Tibial artery (tissue), 4 donors: Measurements from ENCODE around the gene NKX1-1.

Experiments used
- DNase-seq, 2 donors: peaks; one replicate each; pipeline ENCODE4 v3.0.0-alpha.2; 2019
- H3K27ac ChIP-seq, 2 donors: fragments of 200-600 bp; sonication (generic) in 1 of 2; 1 replicate in 1 of 2; 2 replicates in 1 of 2; pipeline ENCODE4 v1.5.1; 2018 to 2019; ENCODE audit warnings: mild to moderate bottlenecking in 1 of 2
- H3K27me3 ChIP-seq, 2 donors: fragments of 200-600 bp; sonication (generic) in 1 of 2; one replicate each; pipeline versions ENCODE4 v1.5.1 to v1.6.0; 2016 to 2019
- H3K36me3 ChIP-seq, 3 donors: fragments of 200-600 bp; sonication (generic) in 2 of 3; one replicate each; pipeline ENCODE4 v1.5.1; 2016 to 2019; ENCODE audit warnings: mild to moderate bottlenecking in 2 of 3
- H3K4me1 ChIP-seq, 4 donors: fragments of 200-600 bp; sonication (generic) in 2 of 4; 1 replicate in 3 of 4; 2 replicates in 1 of 4; pipeline ENCODE4 v1.5.1; 2016 to 2019
- H3K4me3 ChIP-seq, 2 donors: fragments of 200-600 bp; sonication (generic) in 1 of 2; 1 replicate in 1 of 2; 2 replicates in 1 of 2; pipeline ENCODE4 v1.5.1; 2018 to 2019; ENCODE audit warnings: mild to moderate bottlenecking in 2 of 2
- H3K9me3 ChIP-seq, 3 donors: fragments of 200-600 bp; sonication (generic) in 1 of 3; one replicate each; pipeline ENCODE4 v1.5.1; 2016 to 2019
- intact Hi-C: fragments of 100-400 bp; cut with DNase I; formaldehyde crosslinking; loops from one replicate; pipeline ENCODE4 v1.15.0; 2023; ENCODE audit warnings: low total_unique reads
- TF ChIP-seq, protein P1 (sequence below), 2 experiments: fragments of 200-600 bp in 1 of 2; fragments of 450-650 bp in 1 of 2; IDR thresholded peaks; one replicate each; pipeline ENCODE4 v1.5.1; 2017 to 2019; ENCODE audit warnings: antibody characterized with exemption in 2 of 2, mild to moderate bottlenecking in 1 of 2, moderate library complexity in 1 of 2

Gene NKX1-1

DNA sequence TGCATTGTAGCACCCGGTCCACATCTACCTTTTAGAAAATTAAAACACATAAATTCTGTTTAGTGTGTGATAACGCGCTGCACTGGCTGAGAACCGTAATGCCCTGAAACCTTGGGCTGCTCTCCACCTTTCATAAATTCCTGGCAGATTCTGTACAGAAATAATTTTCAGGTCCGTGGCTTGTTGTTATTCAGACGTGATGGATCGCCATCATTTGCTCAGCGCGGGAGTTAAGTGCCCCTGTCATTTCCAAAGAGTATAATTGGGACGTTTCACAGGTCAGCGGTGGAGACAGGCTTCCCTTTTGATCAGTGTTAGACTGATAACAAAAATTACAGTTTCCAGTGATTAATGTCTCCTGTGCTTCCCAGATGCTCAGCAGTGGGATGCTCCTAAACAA, 42.7 kb downstream of the NKX1-1 start:
- no peak overlapping the region for H3K4me3 ChIP-seq
- no peaks in the 10 kb centered on the region for H3K27me3 ChIP-seq
- intact Hi-C loops, result no loop called here
- H3K27ac ChIP-seq, result no peak overlapping the region
- H3K4me1 ChIP-seq, result peaks cover 0 to 7% (median 0%) of the 10 kb centered on the region in 4 donors
- TF ChIP-seq, protein P1, sequence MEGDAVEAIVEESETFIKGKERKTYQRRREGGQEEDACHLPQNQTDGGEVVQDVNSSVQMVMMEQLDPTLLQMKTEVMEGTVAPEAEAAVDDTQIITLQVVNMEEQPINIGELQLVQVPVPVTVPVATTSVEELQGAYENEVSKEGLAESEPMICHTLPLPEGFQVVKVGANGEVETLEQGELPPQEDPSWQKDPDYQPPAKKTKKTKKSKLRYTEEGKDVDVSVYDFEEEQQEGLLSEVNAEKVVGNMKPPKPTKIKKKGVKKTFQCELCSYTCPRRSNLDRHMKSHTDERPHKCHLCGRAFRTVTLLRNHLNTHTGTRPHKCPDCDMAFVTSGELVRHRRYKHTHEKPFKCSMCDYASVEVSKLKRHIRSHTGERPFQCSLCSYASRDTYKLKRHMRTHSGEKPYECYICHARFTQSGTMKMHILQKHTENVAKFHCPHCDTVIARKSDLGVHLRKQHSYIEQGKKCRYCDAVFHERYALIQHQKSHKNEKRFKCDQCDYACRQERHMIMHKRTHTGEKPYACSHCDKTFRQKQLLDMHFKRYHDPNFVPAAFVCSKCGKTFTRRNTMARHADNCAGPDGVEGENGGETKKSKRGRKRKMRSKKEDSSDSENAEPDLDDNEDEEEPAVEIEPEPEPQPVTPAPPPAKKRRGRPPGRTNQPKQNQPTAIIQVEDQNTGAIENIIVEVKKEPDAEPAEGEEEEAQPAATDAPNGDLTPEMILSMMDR (IDR thresholded peaks at IDR 0.05), result no peak
- peaks cover 15 to 55% (median 39%) of the 10 kb centered on the region in 3 donors for H3K36me3 ChIP-seq
- DNase-seq, result no peak
- H3K9me3 ChIP-seq, result no peaks in the 10 kb centered on the region

DNA sequence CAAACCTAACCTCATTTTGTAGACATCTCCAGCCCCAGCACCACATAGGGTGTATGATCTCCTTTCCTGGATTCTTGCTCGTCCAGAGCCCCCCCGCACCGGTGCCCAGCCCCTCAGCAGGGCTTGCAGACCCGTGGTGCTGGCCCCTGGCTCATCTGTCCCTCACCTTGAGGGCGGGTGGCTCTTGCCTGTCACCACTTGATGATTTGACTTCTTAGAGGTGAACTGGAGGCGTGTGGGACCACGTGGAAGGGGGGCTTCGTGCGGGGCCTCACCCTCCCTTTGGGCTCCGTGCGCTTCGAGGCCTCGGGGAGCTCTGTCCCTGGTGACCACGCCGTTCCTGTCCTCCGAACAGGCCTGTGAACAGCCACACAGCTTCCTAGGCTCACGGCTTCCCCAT, 43.7 kb downstream of the NKX1-1 start:
- peaks cover 12 to 55% (median 33%) of the 10 kb centered on the region in 3 donors for H3K36me3 ChIP-seq
- H3K9me3 ChIP-seq, result no peaks in the 10 kb centered on the region
- H3K27me3 ChIP-seq, result no peaks in the 10 kb centered on the region
- no peak overlapping the region for H3K27ac ChIP-seq
- DNase-seq, result no peak
- H3K4me1 ChIP-seq, result peaks cover 0 to 7% (median 0%) of the 10 kb centered on the region in 4 donors
- TF ChIP-seq, protein P1 (IDR thresholded peaks at IDR 0.05), result no peak
- no peak overlapping the region for H3K4me3 ChIP-seq
- intact Hi-C loops, result no loop called here

DNA sequence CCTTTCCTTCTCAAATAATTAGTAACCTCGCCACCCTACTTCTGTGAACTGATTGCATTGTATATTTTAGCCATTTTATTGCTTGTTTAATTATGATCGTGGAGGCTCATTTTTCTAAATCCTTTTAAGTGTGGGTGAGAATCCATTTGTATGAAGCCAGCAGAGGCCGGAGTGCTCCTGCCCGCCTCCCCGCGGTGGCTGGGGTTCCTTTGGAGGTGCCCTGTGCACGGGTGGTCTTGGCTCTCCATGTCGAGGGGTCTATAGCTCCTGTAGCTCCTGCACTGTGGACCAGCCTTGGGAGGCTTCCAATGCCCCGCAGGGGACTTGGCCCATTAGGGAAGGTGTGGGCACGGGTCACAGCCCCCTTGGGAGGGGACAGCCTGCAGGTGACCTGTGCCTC, 44.2 kb downstream of the NKX1-1 start:
- TF ChIP-seq, protein P1 (IDR thresholded peaks at IDR 0.05), result no peak
- peaks cover 12 to 54% (median 31%) of the 10 kb centered on the region in 3 donors for H3K36me3 ChIP-seq

DNA sequence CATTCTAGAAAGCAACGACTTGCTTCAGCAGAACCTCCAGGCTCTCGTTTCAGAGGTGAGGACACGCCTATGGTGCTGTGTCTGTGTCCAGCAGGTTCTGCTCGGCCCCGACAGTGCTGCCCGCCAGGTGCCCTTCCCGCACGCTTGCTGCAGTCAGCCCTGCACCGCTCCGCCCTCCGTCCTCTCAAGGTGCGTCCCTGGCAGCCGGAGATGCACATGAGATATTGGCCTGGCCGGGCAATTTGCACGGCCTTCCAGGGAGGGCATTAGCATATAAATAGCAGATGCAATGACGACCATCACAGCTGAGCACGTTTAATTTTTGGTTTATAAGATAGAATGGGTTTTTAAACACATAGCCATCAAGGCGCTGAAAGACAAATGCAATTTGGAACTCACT, 44.8 kb downstream of the NKX1-1 start:
- TF ChIP-seq, protein P1 (IDR thresholded peaks at IDR 0.05), result no peak
- Histone ChIP-seq H3K36me3 (peaks cover 9 to 52% (median 29%) of the 10 kb centered on the region in 3 donors), H3K27ac (no peak overlapping the region), H3K4me1 (peaks cover 0 to 7% (median 0%) of the 10 kb centered on the region in 4 donors), H3K9me3 (no peaks in the 10 kb centered on the region), H3K27me3 (no peaks in the 10 kb centered on the region), H3K4me3 (no peak overlapping the region)
- intact Hi-C loops, result no loop called here
- DNase-seq, result no peak

More for the DNA sequence above, 44.2 kb downstream of the NKX1-1 start:
- no peak overlapping the region for H3K4me3 ChIP-seq
- H3K9me3 ChIP-seq, result no peaks in the 10 kb centered on the region
- H3K4me1 ChIP-seq, result peaks cover 0 to 7% (median 0%) of the 10 kb centered on the region in 4 donors
- intact Hi-C loops, result no loop called here
- no peak overlapping the region for H3K27ac ChIP-seq
- H3K27me3 ChIP-seq, result no peaks in the 10 kb centered on the region
- no peak for DNase-seq

DNA sequence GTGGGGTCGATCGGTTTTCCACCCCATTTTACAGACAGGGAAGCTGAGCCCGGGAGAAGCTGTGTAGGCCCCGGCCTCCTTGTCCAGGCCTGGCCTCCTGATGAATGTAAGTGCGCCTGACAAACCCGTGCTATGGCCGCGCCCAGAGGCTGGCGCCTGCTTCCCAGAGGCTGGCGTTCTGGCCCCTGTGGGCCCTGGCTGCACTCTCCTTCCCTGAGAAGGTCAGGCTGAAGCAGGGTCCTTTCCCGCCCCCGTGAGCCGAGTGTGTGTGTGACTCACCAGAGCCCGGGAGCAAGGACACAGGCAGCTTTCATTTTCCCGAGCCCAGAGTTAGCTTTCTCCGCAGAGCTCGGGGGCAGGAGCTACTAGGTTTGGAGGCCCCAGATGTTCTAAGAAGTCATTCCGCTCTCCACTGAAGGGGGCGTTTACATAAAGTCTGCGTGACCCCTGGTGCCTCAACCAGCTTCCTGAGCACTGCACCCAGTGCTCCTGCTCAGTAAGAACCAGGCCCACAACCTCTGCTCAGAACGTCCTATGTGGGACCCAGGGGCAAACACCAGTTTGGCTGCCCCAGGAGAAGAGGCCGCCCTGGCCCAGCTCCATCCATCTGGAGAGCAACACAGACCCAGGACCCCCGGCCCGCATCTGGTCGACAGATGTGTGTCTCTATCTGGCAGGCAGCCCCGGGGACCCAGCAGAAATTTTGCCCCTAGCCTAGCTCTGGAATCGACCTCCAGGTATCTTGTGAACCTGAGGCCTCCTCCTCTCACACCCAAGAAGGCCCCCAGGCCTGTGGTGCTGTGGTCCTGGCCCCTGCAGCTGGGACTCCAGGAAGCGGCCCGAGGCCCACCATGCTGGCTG, 45.6 kb downstream of the NKX1-1 start:
- H3K4me3 ChIP-seq, result no peak overlapping the region
- DNase-seq, result no peak
- intact Hi-C loops, result no loop called here
- peaks cover 6 to 56% (median 28%) of the 10 kb centered on the region in 3 donors for H3K36me3 ChIP-seq
- TF ChIP-seq, protein P1 (IDR thresholded peaks at IDR 0.05), result no peak
- peaks cover 0 to 7% (median 0%) of the 10 kb centered on the region in 4 donors for H3K4me1 ChIP-seq
- H3K9me3 ChIP-seq, result no peaks in the 10 kb centered on the region
- no peak overlapping the region for H3K27ac ChIP-seq
- no peaks in the 10 kb centered on the region for H3K27me3 ChIP-seq
